K562 (cell line): Measurements from ENCODE around the gene ACRBP. TPM values are rescaled to one million over a fixed set of nuclear protein-coding genes. Genes with fewer than 3 reads are reported as not detected.
A peak's percentile ranks its signal among the peaks of the same experiment; 100 is the strongest.

Source experiments
- CAMTA2 ChIP-seq: fragments of 250-450 bp; sonication (Bioruptor Pico); conservative IDR thresholded peaks from 2 replicates; pipeline ENCODE4 v1.5.1; 2022
- FOSL1 ChIP-seq: fragments of 200-800 bp; sonication (Bioruptor generic); conservative IDR thresholded peaks from 2 replicates; pipeline ENCODE4 v1.6.1; 2016; ENCODE audit warnings: missing genetic modification characterization, missing compliant biosample characterization
- NR2C2 ChIP-seq, 2 experiments: fragments of 200-800 bp in 1 of 2; sonication (Bioruptor generic) in 1 of 2; sonication (generic) in 1 of 2; formaldehyde crosslinking in 1 of 2; IDR thresholded peaks; 2 replicates each; pipeline versions ENCODE4 v1.6.1 to v1.8.0; 2016 to 2022; ENCODE audit warnings: mild to moderate bottlenecking in 1 of 2, missing compliant biosample characterization in 1 of 2, missing genetic modification characterization in 1 of 2, missing genetic modification reagents in 1 of 2
- TAF1 ChIP-seq: IDR thresholded peaks from 2 replicates; pipeline ENCODE4 v1.6.1; 2011; ENCODE audit warnings: mild to moderate bottlenecking, low read length, moderate library complexity; ENCODE audit not compliant: insufficient read depth, control insufficient read depth, severe bottlenecking; ENCODE audit errors: extremely low read depth
- TOE1 ChIP-seq, 2 experiments: fragments of 450-650 bp in 1 of 2; sonication (generic) in 1 of 2; formaldehyde crosslinking in 1 of 2; IDR thresholded peaks; 2 replicates each; pipeline versions ENCODE4 v1.7.1 to v1.8.0; 2016 to 2022; ENCODE audit warnings: borderline replicate concordance in 2 of 2, mild to moderate bottlenecking in 2 of 2, antibody characterized with exemption in 1 of 2, inconsistent platforms in 1 of 2, low read depth in 1 of 2, missing genetic modification reagents in 1 of 2, moderate library complexity in 1 of 2
- XRCC3 ChIP-seq: fragments of 450-650 bp; IDR thresholded peaks from 2 replicates; pipeline ENCODE4 v1.6.1; 2017; ENCODE audit warnings: mild to moderate bottlenecking, moderate library complexity
- ZNF239 ChIP-seq: fragments of 250-450 bp; sonication (Bioruptor Pico); IDR thresholded peaks from 2 replicates; pipeline ENCODE4 v1.4.0; 2020; ENCODE audit warnings: mild to moderate bottlenecking
- polyA plus RNA-seq, 8 experiments: library from polyadenylated mRNA; depleted of rRNA in 4 of 8; stranded (reverse) in 5 of 8; unstranded in 3 of 8; fragments of >200 nt; fragmentation: Nextera tagmentation in 2 of 8; fragmentation: Illumina TruSeq in 1 of 8; extraction: Ambion mirVana in 2 of 8; extraction: Trizol in 1 of 8; gene quantifications; 2 replicates each; pipeline versions ENCODE4 v1.2.1 to v1.2.3, GENCODE V29; 2011 to 2014; ENCODE audit warnings: inconsistent platforms in 1 of 8, missing spikeins in 1 of 8
- total RNA-seq, 7 experiments: library from RNA; depleted of rRNA in 6 of 7; stranded (reverse); fragments of >200 nt in 6 of 7; fragmentation: Illumina TruSeq in 2 of 7; extraction: Trizol in 2 of 7; gene quantifications; 2 replicates each; pipeline versions ENCODE4 v1.2.1 to v1.2.3, GENCODE V29; 2011 to 2021; ENCODE audit warnings: low replicate concordance in 1 of 7
- TF ChIP-seq, protein P1 (sequence below), 2 experiments: fragments of 450-650 bp; IDR thresholded peaks; 2 replicates each; pipeline ENCODE4 v1.6.1; 2016
- TF ChIP-seq, protein P2 (sequence below): sonication (generic); formaldehyde crosslinking; IDR thresholded peaks from 2 replicates; pipeline ENCODE4 v1.8.0; 2022; ENCODE audit warnings: mild to moderate bottlenecking, low read depth, missing genetic modification reagents

ACRBP gene
- total and polyA plus RNA-seq, 9 of the 15 experiments (the other 6 are each of a cell fraction or from before 2014, with no cell fraction given), result 3.1 to 31.8 (median 8.4) TPM

DNA sequence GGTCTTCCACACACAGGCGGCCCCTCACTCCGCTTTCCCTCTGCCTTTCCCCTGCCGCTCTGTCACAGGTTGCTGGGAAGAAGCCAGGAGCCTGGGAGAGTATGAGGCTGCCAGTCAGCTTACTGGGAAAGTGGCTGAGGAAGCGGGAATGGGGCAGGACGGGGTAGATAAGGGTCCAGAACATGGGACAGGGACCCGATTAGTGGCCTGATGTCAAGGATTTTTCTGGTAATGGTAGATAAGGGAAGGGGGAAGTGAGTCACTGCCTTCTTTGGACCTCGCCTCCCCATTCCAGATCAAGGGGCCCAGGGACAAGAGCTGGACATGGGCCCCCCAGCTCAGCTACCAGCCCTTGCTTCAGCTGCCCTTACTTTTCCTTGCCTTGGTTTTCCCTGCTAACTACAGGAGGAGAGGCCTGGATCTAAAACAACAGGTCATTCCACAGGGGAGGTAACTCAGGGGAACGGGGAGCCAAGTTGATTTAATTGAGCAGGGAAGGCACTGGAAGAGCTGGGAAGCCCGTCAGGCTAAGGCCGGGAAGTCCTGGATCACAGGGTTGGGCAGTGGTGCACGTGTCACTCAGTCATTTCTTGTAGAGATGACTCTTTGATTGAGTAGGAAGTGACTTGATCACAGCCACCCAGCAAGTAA lies 8.0 kb downstream of the ACRBP start (continued):
- TF ChIP-seq, protein P1, sequence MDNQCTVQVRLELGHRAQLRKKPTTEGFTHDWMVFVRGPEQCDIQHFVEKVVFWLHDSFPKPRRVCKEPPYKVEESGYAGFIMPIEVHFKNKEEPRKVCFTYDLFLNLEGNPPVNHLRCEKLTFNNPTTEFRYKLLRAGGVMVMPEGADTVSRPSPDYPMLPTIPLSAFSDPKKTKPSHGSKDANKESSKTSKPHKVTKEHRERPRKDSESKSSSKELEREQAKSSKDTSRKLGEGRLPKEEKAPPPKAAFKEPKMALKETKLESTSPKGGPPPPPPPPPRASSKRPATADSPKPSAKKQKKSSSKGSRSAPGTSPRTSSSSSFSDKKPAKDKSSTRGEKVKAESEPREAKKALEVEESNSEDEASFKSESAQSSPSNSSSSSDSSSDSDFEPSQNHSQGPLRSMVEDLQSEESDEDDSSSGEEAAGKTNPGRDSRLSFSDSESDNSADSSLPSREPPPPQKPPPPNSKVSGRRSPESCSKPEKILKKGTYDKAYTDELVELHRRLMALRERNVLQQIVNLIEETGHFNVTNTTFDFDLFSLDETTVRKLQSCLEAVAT (IDR thresholded peaks at IDR 0.05), result 0 out of 4 replicates have a peak, but pooled peaks of 1 of the 2 experiments have one; percentile 40
- TF ChIP-seq FOSL1 (tag), result peak; percentile 98
- TF ChIP-seq TOE1 (IDR thresholded peaks at IDR 0.05; ENCODE audit: borderline replicate concordance), result no peak
- no peak for TF ChIP-seq TOE1 (CRISPR knock-in tag; IDR thresholded peaks at IDR 0.05; ENCODE audit: borderline replicate concordance, low read depth)
- TF ChIP-seq XRCC3, result no peak
- TF ChIP-seq NR2C2 (CRISPR knock-in tag; IDR thresholded peaks at IDR 0.05), result no peak
- TF ChIP-seq NR2C2 (tag; IDR thresholded peaks at IDR 0.05), result no peak
- no peak for TF ChIP-seq ZNF239 (CRISPR knock-in tag)
- TF ChIP-seq, protein P2, sequence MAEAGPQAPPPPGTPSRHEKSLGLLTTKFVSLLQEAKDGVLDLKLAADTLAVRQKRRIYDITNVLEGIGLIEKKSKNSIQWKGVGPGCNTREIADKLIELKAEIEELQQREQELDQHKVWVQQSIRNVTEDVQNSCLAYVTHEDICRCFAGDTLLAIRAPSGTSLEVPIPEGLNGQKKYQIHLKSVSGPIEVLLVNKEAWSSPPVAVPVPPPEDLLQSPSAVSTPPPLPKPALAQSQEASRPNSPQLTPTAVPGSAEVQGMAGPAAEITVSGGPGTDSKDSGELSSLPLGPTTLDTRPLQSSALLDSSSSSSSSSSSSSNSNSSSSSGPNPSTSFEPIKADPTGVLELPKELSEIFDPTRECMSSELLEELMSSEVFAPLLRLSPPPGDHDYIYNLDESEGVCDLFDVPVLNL (CRISPR knock-in tag), result no peak
- no peak for TF ChIP-seq CAMTA2 (CRISPR knock-in tag)
- TF ChIP-seq TAF1, result peak; percentile 41
- TF ChIP-seq, all 486 proteins: peak for 105
